ENCODE data around the gene SENP8.

SENP8 gene

DNA sequence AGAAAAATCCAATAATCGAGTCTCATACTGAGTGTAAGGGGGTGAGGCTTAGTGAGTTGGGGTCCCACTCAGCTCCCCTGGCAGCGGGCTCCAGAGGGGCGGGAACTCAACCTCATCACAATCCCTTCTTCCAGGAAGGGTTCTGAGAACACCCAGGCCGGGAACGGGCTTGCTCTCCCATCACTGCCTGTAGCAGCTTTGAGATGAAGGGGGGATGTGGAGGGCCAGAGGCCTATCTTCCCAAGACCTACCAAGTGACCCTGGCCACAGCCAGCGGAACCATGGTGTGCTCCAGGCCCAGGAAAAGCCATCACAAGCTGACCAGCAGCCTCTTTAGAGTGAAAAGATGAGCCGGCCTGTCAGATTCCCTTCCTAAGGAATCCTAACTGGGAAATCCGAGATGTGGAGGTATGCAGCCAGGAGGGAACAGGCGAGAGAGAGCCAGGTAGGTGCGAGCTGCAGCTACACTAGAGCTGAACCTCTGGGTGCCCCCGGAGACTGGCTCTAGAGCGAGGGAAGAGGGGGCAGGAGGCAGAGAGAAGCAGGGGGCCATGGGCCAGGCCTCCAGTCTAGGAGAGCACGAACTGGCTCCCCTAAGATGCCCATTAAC lies 60.9 kb downstream of the SENP8 start:
- DNase-seq, result no peak

DNA sequence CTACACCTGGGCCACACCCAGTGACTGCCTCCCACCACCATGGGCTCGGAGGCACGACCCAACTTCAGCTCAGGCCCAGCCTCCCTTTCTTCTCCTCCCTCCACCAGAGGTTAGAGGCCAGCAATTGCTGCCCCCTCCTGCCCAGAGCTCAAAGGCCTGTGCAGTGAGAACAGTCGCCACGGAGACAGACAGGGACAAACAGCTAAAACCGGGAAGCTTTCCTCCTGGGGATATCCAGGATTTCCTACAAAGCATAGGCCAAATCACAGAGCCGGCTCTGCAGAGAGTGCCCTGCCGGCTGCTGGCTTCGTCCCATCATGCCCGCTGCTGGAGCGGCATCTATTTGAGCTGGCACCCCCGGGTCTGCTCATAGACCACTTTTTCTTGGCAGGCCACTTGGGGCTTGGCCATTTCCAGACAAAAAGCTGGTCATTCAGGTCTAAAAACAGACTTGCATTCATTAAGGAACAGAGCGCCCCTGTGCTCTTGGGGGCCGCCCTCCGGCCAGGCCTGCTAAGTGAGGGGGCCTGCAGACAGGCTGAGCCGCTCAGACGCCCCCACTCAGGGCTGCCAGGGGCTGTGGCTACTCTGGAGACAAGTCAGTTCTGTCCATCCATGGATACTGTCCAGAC lies 61.9 kb downstream of the SENP8 start:
- DNase-seq, result no peak

DNA sequence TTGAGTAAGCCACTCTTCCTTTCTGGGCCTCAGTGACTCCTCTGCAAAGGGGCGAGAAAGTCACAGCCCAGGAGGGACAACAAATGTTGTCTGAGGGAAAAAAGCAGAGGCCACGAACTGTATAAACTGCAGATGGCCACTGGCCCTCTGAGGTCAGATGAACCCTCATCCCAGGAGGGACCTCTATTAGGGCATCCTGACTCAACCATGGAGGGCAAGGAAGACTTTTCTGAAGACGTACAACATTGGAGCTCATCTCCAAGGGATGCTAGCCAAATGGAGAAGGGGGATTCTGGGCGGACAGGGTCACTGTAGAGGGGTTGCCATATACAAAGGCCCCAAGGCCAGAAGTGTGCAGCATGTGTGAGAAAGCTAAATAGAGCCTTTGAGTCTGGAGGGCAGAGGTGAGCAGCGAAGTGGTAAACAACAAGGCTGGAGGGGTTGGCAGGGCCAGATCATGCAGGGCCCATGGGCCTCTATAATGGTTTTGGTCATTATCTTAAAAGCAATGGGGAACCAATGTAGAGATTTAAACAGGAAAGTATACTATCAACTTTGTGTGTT lies 62.6 kb downstream of the SENP8 start:
- DNase-seq, result no peak

DNA sequence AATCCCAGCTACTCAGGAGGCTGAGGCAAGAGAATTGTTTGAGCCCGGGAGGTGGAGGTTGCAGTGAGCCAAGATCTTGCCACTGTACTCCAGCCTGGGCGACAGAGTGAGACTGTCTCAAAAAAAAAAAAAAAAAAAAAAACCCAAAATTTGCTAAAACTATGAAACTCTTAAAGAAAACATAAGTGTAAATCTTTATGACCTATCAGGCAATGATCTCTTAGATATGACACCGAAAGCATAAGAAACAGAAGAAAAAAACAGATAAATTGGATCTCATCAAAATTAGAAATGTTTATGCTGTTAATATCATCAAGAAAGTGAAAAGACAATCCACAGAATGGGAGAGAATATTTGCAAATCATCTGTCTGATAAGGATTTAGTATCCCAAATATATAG lies 64.0 kb downstream of the SENP8 start:
- DNase-seq, result no peak

DNA sequence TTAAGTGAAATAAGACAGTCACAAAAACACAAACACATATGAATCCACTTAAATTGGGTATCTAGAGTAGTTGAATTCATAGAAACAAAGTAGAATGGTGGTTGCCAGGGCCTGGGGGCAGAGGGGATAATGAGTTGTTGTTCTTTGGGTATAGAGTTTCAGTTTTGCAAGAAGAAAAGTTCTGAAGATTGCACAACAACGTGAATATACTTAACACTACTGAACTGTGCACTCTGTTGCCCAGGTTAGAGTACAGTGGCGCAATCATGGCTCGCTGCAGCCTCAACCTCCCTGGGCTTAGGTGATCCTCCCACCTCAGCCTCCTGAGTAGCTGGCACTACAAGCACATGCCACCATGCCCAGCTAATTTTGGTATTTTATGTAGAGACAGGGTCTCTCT lies 64.5 kb downstream of the SENP8 start:
- DNase-seq, result no peak

DNA sequence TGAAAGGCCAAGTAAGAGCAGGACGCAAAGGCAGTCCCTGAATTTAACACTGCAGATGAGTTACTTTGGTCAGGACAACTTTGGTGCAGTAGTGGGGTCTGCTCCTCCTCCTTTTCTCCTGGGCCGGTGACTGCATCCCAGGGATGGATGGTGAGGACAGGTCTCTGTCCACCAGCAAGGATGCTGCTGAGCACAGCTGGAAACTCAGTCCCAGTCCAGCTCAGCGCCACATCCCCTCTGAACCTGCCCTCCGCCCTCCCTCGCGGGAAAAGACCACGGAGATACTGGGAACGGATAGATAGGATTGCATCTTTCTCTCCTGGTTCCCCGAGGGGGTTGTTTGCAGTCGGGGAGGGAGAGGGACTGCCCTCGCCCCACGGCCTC lies 65.6 kb downstream of the SENP8 start:
- DNase-seq, result no peak

DNA sequence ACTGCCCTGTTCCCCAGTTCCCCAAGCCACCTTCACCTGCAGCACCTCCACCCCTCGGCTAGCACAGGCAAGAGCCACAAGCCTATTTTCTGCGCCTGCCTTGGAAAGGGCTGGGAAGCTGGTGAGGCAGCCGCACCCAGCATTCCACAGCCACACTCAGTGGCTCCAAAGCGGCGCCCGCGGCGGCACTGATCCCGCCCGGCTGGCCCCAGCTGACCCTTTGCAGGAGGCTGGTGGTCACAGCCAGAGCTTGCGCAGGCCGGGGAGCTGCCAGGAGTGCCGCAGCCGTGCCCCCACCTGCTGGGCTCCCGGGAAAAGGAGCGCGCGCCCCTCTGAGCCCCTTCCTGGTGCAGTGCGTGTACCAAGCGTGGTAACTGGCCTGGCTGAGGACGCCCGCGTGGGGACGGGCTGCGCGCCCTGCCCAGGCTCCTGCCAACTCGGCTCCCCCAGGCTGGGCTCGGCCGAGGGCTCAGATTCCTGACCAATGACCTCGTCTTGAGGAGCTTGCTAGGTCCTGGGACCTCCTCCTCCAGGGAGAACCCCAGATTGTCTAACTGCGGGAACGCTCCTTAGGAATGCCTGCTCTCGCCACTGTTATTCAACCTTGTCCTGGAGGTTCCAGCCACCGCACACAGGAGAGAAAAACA lies 66.1 kb downstream of the SENP8 start:
- no peak for DNase-seq

DNA sequence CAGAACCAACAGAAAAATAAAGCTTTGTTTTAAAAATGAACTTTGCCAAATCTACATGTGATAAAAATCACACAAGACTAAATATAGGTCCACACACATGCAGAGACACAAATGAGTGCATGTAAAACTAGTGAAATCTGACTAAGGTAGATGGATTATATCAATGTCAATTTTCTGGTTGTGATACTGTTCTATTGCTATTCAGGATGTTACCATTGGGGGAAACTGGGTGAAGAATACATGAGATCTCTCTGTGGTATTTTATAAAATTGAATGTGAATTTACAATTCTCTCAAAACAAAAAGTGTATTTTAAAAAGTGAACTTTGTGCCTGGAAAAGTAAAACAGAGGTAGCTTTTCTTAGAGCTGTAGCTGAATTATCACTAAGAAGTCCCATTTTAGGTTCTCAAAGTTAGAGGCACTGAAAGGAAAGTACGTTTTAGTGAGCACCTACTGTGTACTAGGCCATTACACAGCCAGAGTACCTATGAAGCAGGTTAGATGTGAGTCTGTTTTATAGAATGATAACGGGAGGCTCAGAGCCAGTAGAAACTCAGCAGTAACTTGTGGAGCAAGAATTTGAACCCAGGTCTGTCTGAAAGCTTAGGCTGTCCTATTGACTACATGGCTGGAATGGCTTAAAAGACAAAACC lies 71.2 kb downstream of the SENP8 start:
- DNase-seq, result no peak

DNA sequence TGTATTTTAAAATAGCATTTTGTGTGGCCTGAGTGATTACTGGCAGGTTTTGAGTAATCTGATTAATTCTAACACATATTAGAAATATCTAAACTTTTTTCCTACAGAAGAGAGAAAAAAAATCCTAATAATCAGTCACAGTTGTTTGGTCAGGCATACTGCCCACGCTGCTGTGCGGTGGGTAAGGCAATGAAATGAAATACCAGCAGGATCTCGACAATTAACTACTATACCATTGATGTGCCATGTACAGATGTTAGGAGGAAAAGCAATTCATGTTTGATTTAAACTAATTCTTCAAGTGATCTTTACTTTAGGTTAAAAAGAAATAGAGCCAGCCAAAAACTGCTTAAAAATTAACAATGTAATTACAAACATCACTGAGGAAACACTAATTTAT lies 74.2 kb downstream of the SENP8 start:
- no peak for DNase-seq

All from CD4-positive, alpha-beta T cell treated with Interleukin-4 for 1 hour (primary cell).